Psoas muscle (tissue), 8 donors: ENCODE results near the gene NDUFA5. TPM values are rescaled to one million over a fixed set of nuclear protein-coding genes. Genes with fewer than 3 reads are reported as not detected.

Experiments used
- ATAC-seq, 4 donors: fragments of 200-7000 bp; cut with Tn5 transposase; one replicate each; pipeline ENCODE4 v1.9.1; 2020; ENCODE audit warnings: moderate library complexity in 3 of 4, mild to moderate bottlenecking in 2 of 4
- DNase-seq, 2 donors: peaks; one replicate each; pipeline ENCODE4 v3.0.0-alpha.2; 2020
- H3K27ac ChIP-seq: fragments of 200-600 bp; one replicate; pipeline ENCODE4 v1.8.0; 2022
- H3K27me3 ChIP-seq, 3 donors: fragments of 200-600 bp in 1 of 3; one replicate each; pipeline versions ENCODE4 v1.6.1 to v1.8.0; 2013 to 2022; ENCODE audit warnings: low read length in 2 of 3, mild to moderate bottlenecking in 2 of 3, moderate library complexity in 1 of 3; ENCODE audit not compliant: insufficient read depth in 3 of 3
- H3K36me3 ChIP-seq, 2 donors: fragments of 200-600 bp in 1 of 2; one replicate each; pipeline versions ENCODE4 v1.6.1 to v1.8.0; 2013 to 2022; ENCODE audit warnings: low read depth in 1 of 2, mild to moderate bottlenecking in 1 of 2, moderate library complexity in 1 of 2; ENCODE audit not compliant: insufficient read depth in 1 of 2
- H3K4me1 ChIP-seq: fragments of 200-600 bp; one replicate; pipeline ENCODE4 v1.8.0; 2022
- H3K4me3 ChIP-seq: fragments of 200-600 bp; one replicate; pipeline ENCODE4 v1.8.0; 2022; ENCODE audit warnings: mild to moderate bottlenecking
- H3K9me3 ChIP-seq: fragments of 200-600 bp; one replicate; pipeline ENCODE4 v1.8.0; 2022
- CTCF ChIP-seq: fragments of 200-600 bp; IDR thresholded peaks from one replicate; pipeline ENCODE4 v1.8.0; 2022; ENCODE audit warnings: antibody characterized with exemption
- WGBS, 3 donors: extraction: QIAGEN DNeasy Blood & Tissue Kit; methylation state at CpG; one replicate each; pipeline versions ENCODE4 v1.1.6 to v1.1.7; 2013; 5-methylcytosine and 5-hydroxymethylcytosine counted together
- intact Hi-C, 2 donors: fragments of 100-400 bp; cut with DNase I; formaldehyde crosslinking; loops; one replicate each; pipeline versions ENCODE4 v1.11.0 to v1.14.2; 2022
- polyA plus RNA-seq, 3 donors: library from polyadenylated mRNA; stranded (reverse); fragments of 200-250 nt; gene quantifications; one replicate each; pipeline ENCODE4 v1.2.3, GENCODE V29; 2013
- total RNA-seq, 4 donors: library from RNA; stranded (reverse); fragmentation: NEBNext Ultra II Directional in 2 of 4; extraction: Animal tissue kit (Norgen Biotek cat#: 25700) in 2 of 4; gene quantifications; one replicate each; pipeline versions ENCODE4 v1.2.1 to v1.2.4, GENCODE V29; 2021 to 2023
- donor health status: healthy with polysubstance abuse.
- donor health status: DM: no; HTN: no; CAD: no; lungs with moderate emphysema.
- donor health status: Bipolar disorder and iron deficiency.
- donor health status: healthy.
- donor health status: DM: yes; HTN: yes; CAD: no.
- donor health status: DM: no; HTN: no; CAD: no.
- donor health status: DM: no; HTN: no; CAD: no.
- donor health status: DM: yes; HTN: yes; CAD: no.

The NDUFA5 gene
- total and polyA plus RNA-seq, 7 donors, result 99.2 to 234 (median 183) TPM

- intact Hi-C loops, result loop anchor here in 1 of 2 donors (5.0 kb wide), 1 partner anchor 36 kb away; no protein-coding TSS in a partner anchor
- 21 to 31% (median 24%) methylated on average over 3 of the region's 3 CpGs for WGBS, 3 donors
- ATAC-seq (peak in 2 of 4 donors; percentile 27 to 54), DNase-seq (no peak)
- peak overlapping the region; percentile 64 for H3K4me3 ChIP-seq
- H3K9me3 ChIP-seq, result no peaks in the 10 kb centered on the region
- no peak for TF ChIP-seq CTCF
- H3K27me3 ChIP-seq, result no peaks in the 10 kb centered on the region
- no peaks in the 10 kb centered on the region for H3K36me3 ChIP-seq
- peak overlapping the region; percentile 87 for H3K27ac ChIP-seq
- H3K4me1 ChIP-seq, result peaks cover 31% of the 10 kb centered on the region
Observed at GRCh38 chr7:123600876-123601275, 43.3 kb upstream of the NDUFA5 start.

- no peak for DNase-seq
- peak overlapping the region; percentile 64 for H3K4me3 ChIP-seq
- no peaks in the 10 kb centered on the region for H3K27me3 ChIP-seq
- no peak for ATAC-seq
- no peaks in the 10 kb centered on the region for H3K9me3 ChIP-seq
- H3K27ac ChIP-seq, result peak overlapping the region; percentile 87
- no peak for TF ChIP-seq CTCF
- intact Hi-C loops, result loop anchor here in 1 of 2 donors (5.0 kb wide), 1 partner anchor 38 kb away; no protein-coding TSS in a partner anchor
- 30 to 47% (median 34%) methylated on average over 2 of the region's 2 CpGs for WGBS, 3 donors
- H3K36me3 ChIP-seq, result no peaks in the 10 kb centered on the region
- peaks cover 31% of the 10 kb centered on the region for H3K4me1 ChIP-seq
Observed at GRCh38 chr7:123599766-123600165, 42.1 kb upstream of the NDUFA5 start.

GRCh38 chr7:123598657-123599056 is 41.0 kb upstream of the NDUFA5 start:
- no peak for ATAC-seq
- peak overlapping the region; percentile 87 for H3K27ac ChIP-seq
- intact Hi-C loops, result no loop called here
- H3K36me3 ChIP-seq, result no peaks in the 10 kb centered on the region
- peak overlapping the region; percentile 64 for H3K4me3 ChIP-seq
- WGBS, 3 donors, result 18 to 38% (median 27%) methylated on average over 3 of the region's 3 CpGs
- DNase-seq, result no peak
- H3K9me3 ChIP-seq, result no peaks in the 10 kb centered on the region
- H3K27me3 ChIP-seq, result no peaks in the 10 kb centered on the region
- H3K4me1 ChIP-seq, result peaks cover 30% of the 10 kb centered on the region
- TF ChIP-seq CTCF, result no peak

GRCh38 chr7:123594813-123595241 is 37.2 kb upstream of the NDUFA5 start:
- DNase-seq (no peak), ATAC-seq (no peak)
- 48 to 53% (median 53%) methylated on average over 10 of the region's 10 CpGs for WGBS, 3 donors
- Histone ChIP-seq H3K9me3 (no peaks in the 10 kb centered on the region), H3K27me3 (no peaks in the 10 kb centered on the region), H3K36me3 (no peaks in the 10 kb centered on the region), H3K4me1 (peaks cover 21% of the 10 kb centered on the region), H3K4me3 (no peak overlapping the region), H3K27ac (peak overlapping the region; percentile 6)
- intact Hi-C loops, result no loop called here
- TF ChIP-seq CTCF, result no peak

- H3K4me3 ChIP-seq, result no peak overlapping the region
- no peaks in the 10 kb centered on the region for H3K9me3 ChIP-seq
- H3K4me1 ChIP-seq, result peaks cover 8% of the 10 kb centered on the region
- H3K27me3 ChIP-seq, result no peaks in the 10 kb centered on the region
- 92 to 96% (median 93%) methylated on average over 2 of the region's 2 CpGs for WGBS, 3 donors
- H3K36me3 ChIP-seq, result no peaks in the 10 kb centered on the region
- intact Hi-C loops, result no loop called here
- peak overlapping the region; percentile 43 for H3K27ac ChIP-seq
- DNase-seq (no peak), ATAC-seq (no peak)
- TF ChIP-seq CTCF, result no peak
Observed at GRCh38 chr7:123588376-123588775, 30.8 kb upstream of the NDUFA5 start.
